ENCODE data around the gene PXK. TPM values are rescaled to one million over a fixed set of nuclear protein-coding genes. Genes with fewer than 3 reads are reported as not detected.

The PXK gene
- total RNA-seq, 1 donor from 2014 or later, result 32.0 TPM

DNA sequence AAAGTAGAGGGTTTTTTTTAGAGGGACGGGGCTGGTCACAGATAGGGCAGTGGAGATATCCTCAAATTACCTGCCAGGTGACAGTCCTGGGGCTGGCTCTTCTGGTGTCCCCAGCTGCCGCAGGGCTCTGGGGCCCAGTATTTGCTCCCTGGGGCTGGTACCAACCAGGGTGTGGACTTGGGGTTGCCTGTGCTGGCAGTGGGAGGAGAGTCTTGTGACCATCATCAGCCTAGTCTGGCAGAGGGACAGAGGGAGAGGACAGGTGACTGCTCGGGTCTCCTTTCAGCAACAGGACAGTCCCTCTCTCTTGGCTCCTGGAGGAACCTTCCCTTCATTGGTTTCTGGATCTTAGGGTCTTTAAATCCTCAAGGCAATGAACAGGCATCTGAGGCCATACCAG lies 34.5 kb upstream of the PXK start:
- H3K27ac Mint-ChIP-seq (ENCODE audit: unreplicated experiment), result no peak overlapping the region
- peaks cover 8% of the 10 kb centered on the region for H3K27me3 Mint-ChIP-seq (ENCODE audit: low read depth)
- DNase-seq (ENCODE audit: low spot score), result no peak
- peaks cover 3% of the 10 kb centered on the region for H3K36me3 Mint-ChIP-seq (ENCODE audit: low read depth)
- peaks cover 4% of the 10 kb centered on the region for H3K9me3 Mint-ChIP-seq (ENCODE audit: low read depth)
- TF ChIP-seq CTCF (IDR thresholded peaks at IDR 0.05), result no peak
- no peak overlapping the region for H3K4me3 Mint-ChIP-seq (ENCODE audit: unreplicated experiment)
- H3K4me1 Mint-ChIP-seq (ENCODE audit: low read depth), result no peaks in the 10 kb centered on the region

GRCh38 chr3:58299075-58299474 lies 33.6 kb upstream of the PXK start:
- no peak for DNase-seq (ENCODE audit: low spot score)
- Mint-ChIP-seq H3K4me1 (ENCODE audit: low read depth) (no peaks in the 10 kb centered on the region), H3K27ac (ENCODE audit: unreplicated experiment) (no peak overlapping the region), H3K36me3 (ENCODE audit: low read depth) (peaks cover 3% of the 10 kb centered on the region), H3K27me3 (ENCODE audit: low read depth) (peaks cover 8% of the 10 kb centered on the region), H3K9me3 (ENCODE audit: low read depth) (peaks cover 4% of the 10 kb centered on the region), H3K4me3 (ENCODE audit: unreplicated experiment) (no peak overlapping the region)
- TF ChIP-seq CTCF (IDR thresholded peaks at IDR 0.05), result no peak

DNA sequence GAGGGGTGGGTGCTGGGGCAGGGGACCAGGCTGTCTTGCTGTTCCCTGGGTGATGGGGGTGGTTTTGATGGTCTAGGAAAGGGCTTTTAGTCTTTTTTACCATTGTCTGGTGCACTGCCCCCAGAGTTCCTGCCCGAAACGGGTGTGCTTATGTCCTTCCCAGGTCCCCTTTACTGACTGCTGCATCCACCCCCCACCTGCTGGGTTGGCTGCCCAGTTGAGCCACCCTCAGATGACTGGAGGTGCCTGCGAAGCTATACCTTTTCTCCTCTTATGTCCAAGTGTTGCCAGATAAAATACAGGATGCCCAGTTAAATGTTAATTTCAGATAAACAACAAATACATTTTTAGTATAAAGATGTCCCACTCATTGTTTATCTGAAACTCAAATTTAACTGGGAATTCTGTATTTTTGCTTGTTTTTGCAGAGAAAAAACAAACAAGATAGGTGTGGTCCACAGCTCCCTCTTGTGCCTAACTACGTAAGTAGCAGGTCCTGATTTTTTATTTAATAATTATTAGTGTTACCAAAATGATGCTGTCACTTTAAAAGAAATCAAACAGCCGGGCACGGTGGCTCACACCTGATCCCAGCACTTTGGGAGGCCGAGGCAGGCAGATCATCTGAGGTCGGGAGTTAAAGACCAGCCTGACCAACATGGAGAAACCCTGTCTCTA lies 32.7 kb upstream of the PXK start:
- Mint-ChIP-seq H3K9me3 (ENCODE audit: low read depth) (peaks cover 4% of the 10 kb centered on the region), H3K27ac (ENCODE audit: unreplicated experiment) (no peak overlapping the region), H3K4me3 (ENCODE audit: unreplicated experiment) (no peak overlapping the region), H3K36me3 (ENCODE audit: low read depth) (peaks cover 2% of the 10 kb centered on the region), H3K27me3 (ENCODE audit: low read depth) (peaks cover 8% of the 10 kb centered on the region), H3K4me1 (ENCODE audit: low read depth) (no peaks in the 10 kb centered on the region)
- TF ChIP-seq CTCF (IDR thresholded peaks at IDR 0.05), result peak; percentile 93
- no peak for DNase-seq (ENCODE audit: low spot score)

DNA sequence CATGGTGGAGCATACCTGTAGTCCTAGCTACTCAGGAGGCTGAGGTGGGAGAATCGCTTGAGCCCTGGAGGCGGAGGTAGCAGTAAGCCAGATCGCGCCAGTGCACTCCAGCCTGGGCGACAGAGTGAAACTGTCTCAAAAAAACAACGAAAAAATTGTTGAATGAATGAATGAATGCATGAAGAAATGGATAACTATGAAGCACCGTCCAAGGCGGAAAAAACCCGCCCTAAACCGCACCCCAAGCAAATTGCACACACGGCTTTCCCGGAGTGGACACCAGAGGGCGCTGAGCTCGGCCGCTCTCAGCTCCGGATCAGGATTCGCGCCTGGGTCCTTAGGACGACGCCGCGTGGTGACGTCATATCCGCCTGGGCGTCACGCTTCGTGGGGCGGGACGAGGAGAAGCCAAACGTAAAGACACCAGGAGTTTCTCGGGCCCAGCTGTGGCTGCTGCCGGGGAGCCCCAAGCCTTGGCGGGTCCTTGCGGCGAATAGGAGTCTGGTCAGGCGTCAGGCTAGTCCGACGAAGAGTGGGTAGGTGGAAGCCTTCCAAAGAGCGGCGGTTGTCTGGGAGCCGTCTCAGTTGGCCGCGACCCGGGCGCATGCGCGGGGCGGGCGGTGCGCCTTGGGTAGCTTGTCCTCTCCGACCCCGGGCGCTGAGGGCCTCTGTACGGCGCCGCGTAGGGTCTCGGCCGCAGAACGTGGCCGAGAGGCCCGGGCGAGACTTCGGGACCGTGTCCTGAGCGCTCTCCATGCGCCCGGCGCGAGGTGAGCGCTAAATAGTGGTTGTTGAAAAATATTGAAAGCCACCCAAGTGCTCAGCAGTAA lies 26.6 kb upstream of the PXK start, which contains the start of the genes HTD2 and RPP14:
HTD2 (plus strand) TSS at position 639 of the 830 bp plus-strand sequence. CDS start 11,094 bp downstream, outside the sequence.
RPP14 (plus strand) TSS at position 364 of the 830 bp plus-strand sequence. CDS start 4,085 bp downstream, outside the sequence.
- peaks cover 28% of the 10 kb centered on the region for H3K4me1 Mint-ChIP-seq (ENCODE audit: low read depth)
- peak; percentile 99 for DNase-seq (ENCODE audit: low spot score)
- TF ChIP-seq CTCF (IDR thresholded peaks at IDR 0.05), result peak; percentile 98
- peaks cover 4% of the 10 kb centered on the region for H3K36me3 Mint-ChIP-seq (ENCODE audit: low read depth)
- H3K9me3 Mint-ChIP-seq (ENCODE audit: low read depth), result no peaks in the 10 kb centered on the region
- peaks cover 8% of the 10 kb centered on the region for H3K27me3 Mint-ChIP-seq (ENCODE audit: low read depth)
- peak within 1 kb of the TSS; percentile 100 for H3K27ac Mint-ChIP-seq (ENCODE audit: unreplicated experiment)
- H3K4me3 Mint-ChIP-seq (ENCODE audit: unreplicated experiment), result peak within 1 kb of the TSS; percentile 84

GRCh38 chr3:58307639-58308215 lies 25.0 kb upstream of the PXK start:
- DNase-seq (ENCODE audit: low spot score), result no peak
- Mint-ChIP-seq H3K4me1 (ENCODE audit: low read depth) (peaks cover 28% of the 10 kb centered on the region), H3K27ac (ENCODE audit: unreplicated experiment) (peak overlapping the region; percentile 100), H3K9me3 (ENCODE audit: low read depth) (no peaks in the 10 kb centered on the region), H3K36me3 (ENCODE audit: low read depth) (peaks cover 10% of the 10 kb centered on the region), H3K27me3 (ENCODE audit: low read depth) (peaks cover 2% of the 10 kb centered on the region), H3K4me3 (ENCODE audit: unreplicated experiment) (peak overlapping the region; percentile 84)
- peak; percentile 85 for TF ChIP-seq CTCF (IDR thresholded peaks at IDR 0.05)

Measured in chondrocyte (in vitro differentiated cells).